K562 (cell line): ENCODE data around the gene FRMD4B. TPM values are rescaled to one million over a fixed set of nuclear protein-coding genes. Genes with fewer than 3 reads are reported as not detected.

Experiments used
- ATAC-seq: fragments of 200-7000 bp; cut with Tn5 transposase; 3 replicates; pipeline ENCODE4 v1.9.1; 2020; ENCODE audit warnings: moderate library complexity
- BruUV-seq: library from RNA; stranded (reverse); fragments of 400-500 nt; replicated peaks from 2 replicates; lab custom pipeline; 2021; lab: Mats Ljungman, UMichigan
- CTCF ChIA-PET: fragments of 300-600 bp; formaldehyde crosslinking; extraction: SDS; loops from one replicate; lab custom pipeline; 2021; ENCODE audit warnings: low intra/inter-chr PET ratio; lab: Yijun Ruan, JAX
- POLR2A ChIA-PET: fragments of 300-600, 350-650 bp; sonication (Branson Sonifier 250); formaldehyde crosslinking; extraction: SDS; loops from one replicate; lab custom pipeline; 2021; ENCODE audit warnings: antibody characterized with exemption, inconsistent platforms; lab: Yijun Ruan, JAX
- DNase-seq, 4 experiments: peaks; one replicate each; pipeline versions ENCODE4 v3.0.0 to v3.0.0-alpha.2; 2011 to 2018; ENCODE audit warnings: low spot score in 3 of 4, mixed read lengths in 3 of 4; ENCODE audit errors: extremely low read depth in 1 of 4
- FAIRE-seq: peaks from 2 replicates; lab custom pipeline; 2011; peaks lifted over from hg19 to GRCh38; lab: Jason Lieb, UNC
- H2AFZ ChIP-seq: 2 replicates; pipeline ENCODE4 v1.6.0; 2011; ENCODE audit warnings: low read depth, low read length, control low read depth, inconsistent platforms
- H3K27ac ChIP-seq: fragments of 200-600 bp; 3 replicates; pipeline ENCODE4 v1.8.0; 2011; ENCODE audit warnings: low read depth, mild to moderate bottlenecking, control low read depth, inconsistent platforms, low read length, moderate library complexity, mixed read lengths; ENCODE audit errors: extremely low read depth
- H3K27me3 ChIP-seq, 2 experiments: fragments of 300-600 bp in 1 of 2; 2 replicates in 1 of 2; 3 replicates in 1 of 2; pipeline versions ENCODE4 v1.6.0 to v1.8.0; 2011; ENCODE audit warnings: inconsistent platforms in 2 of 2, low read length in 2 of 2, mild to moderate bottlenecking in 1 of 2, mixed read lengths in 1 of 2, moderate library complexity in 1 of 2; ENCODE audit not compliant: control insufficient read depth in 2 of 2, insufficient read depth in 2 of 2
- H3K36me3 ChIP-seq: fragments of 300-600 bp; 3 replicates; pipeline ENCODE4 v1.8.0; 2011; ENCODE audit warnings: mild to moderate bottlenecking, low read length, inconsistent platforms; ENCODE audit not compliant: control insufficient read depth, insufficient read depth
- H3K4me1 ChIP-seq, 2 experiments: fragments of 200-600 bp in 1 of 2; replicated peaks in 1 of 2; 2 replicates in 1 of 2; 3 replicates in 1 of 2; pipeline versions ENCODE4 v1.5.1 to v1.8.0; 2011; ENCODE audit warnings: inconsistent platforms in 2 of 2, low read length in 2 of 2, mild to moderate bottlenecking in 1 of 2, mixed read lengths in 1 of 2, moderate library complexity in 1 of 2; ENCODE audit not compliant: control insufficient read depth in 2 of 2, insufficient read depth in 2 of 2
- H3K4me2 ChIP-seq: 2 replicates; pipeline ENCODE4 v1.6.1; 2011; ENCODE audit warnings: low read length, control low read depth, inconsistent platforms, mixed read lengths; ENCODE audit not compliant: insufficient read depth
- H3K4me3 ChIP-seq: fragments of 200-600 bp; sonication (generic), shearing (Covaris generic); 2 replicates; pipeline ENCODE4 v1.5.1; 2016; ENCODE audit warnings: control low read depth, inconsistent platforms
- H3K79me2 ChIP-seq: fragments of 200-600 bp; 3 replicates; pipeline ENCODE4 v1.8.0; 2011; ENCODE audit warnings: low read length, inconsistent platforms; ENCODE audit not compliant: control insufficient read depth, insufficient read depth
- H3K9ac ChIP-seq, 2 experiments: 2 replicates each; pipeline versions ENCODE4 v1.6.0 to v1.6.1; 2011; ENCODE audit warnings: low read depth in 2 of 2, low read length in 2 of 2, control low read depth in 1 of 2, inconsistent platforms in 1 of 2, mild to moderate bottlenecking in 1 of 2, mixed read lengths in 1 of 2; ENCODE audit not compliant: insufficient read depth in 1 of 2
- H3K9me1 ChIP-seq: one replicate; pipeline ENCODE4 v1.6.0; 2011; ENCODE audit warnings: inconsistent platforms, mild to moderate bottlenecking, low read length, moderate library complexity; ENCODE audit not compliant: control insufficient read depth, insufficient read depth
- H3K9me3 ChIP-seq: replicated peaks from 2 replicates; pipeline ENCODE4 v1.5.1; 2011; ENCODE audit warnings: low read depth, low read length, inconsistent platforms; ENCODE audit not compliant: control insufficient read depth, insufficient read depth
- H4K20me1 ChIP-seq: replicated peaks from 2 replicates; pipeline ENCODE4 v1.6.1; 2011; ENCODE audit warnings: low read length, inconsistent platforms, mixed read lengths; ENCODE audit not compliant: control insufficient read depth, insufficient read depth
- BCOR ChIP-seq: fragments of 450-650 bp; IDR thresholded peaks from 2 replicates; pipeline ENCODE4 v1.6.1; 2016
- CEBPB ChIP-seq: fragments of 450-650 bp; IDR thresholded peaks from 2 replicates; pipeline ENCODE4 v1.6.1; 2016; ENCODE audit warnings: missing genetic modification characterization, missing compliant biosample characterization
- CEBPG ChIP-seq, 3 experiments: fragments of 200-800 bp in 1 of 3; sonication (Bioruptor generic) in 1 of 3; sonication (generic) in 1 of 3; formaldehyde crosslinking in 1 of 3; IDR thresholded peaks in 2 of 3; conservative IDR thresholded peaks in 1 of 3; 2 replicates each; pipeline versions ENCODE4 v1.6.1 to v1.8.0; 2016 to 2022; ENCODE audit warnings: missing compliant biosample characterization in 2 of 3, missing genetic modification characterization in 2 of 3, mild to moderate bottlenecking in 1 of 3, missing genetic modification reagents in 1 of 3
- ETS2 ChIP-seq: IDR thresholded peaks from 2 replicates; pipeline ENCODE4 v1.6.1; 2016; ENCODE audit warnings: borderline replicate concordance, missing genetic modification characterization, mild to moderate bottlenecking, moderate library complexity, missing compliant biosample characterization; ENCODE audit not compliant: poor library complexity, severe bottlenecking
- NR0B1 ChIP-seq: fragments of 450-650 bp; IDR thresholded peaks from one replicate; pipeline ENCODE4 v1.6.1; 2018; ENCODE audit warnings: mild to moderate bottlenecking, moderate library complexity; ENCODE audit not compliant: partially characterized antibody
- PPARD ChIP-seq: fragments of 250-450 bp; sonication (Bioruptor Pico); IDR thresholded peaks from 2 replicates; pipeline ENCODE4 v1.8.0; 2022; ENCODE audit warnings: inconsistent platforms, mild to moderate bottlenecking, moderate library complexity
- RFX1 ChIP-seq: fragments of 450-650 bp; IDR thresholded peaks from 2 replicates; pipeline ENCODE4 v1.6.1; 2016; ENCODE audit warnings: mild to moderate bottlenecking, moderate library complexity
- TARDBP ChIP-seq: fragments of 450-650 bp; IDR thresholded peaks from 2 replicates; pipeline ENCODE4 v1.6.1; 2016
- WGBS: fragments of 100-300 bp; shearing (Covaris generic); methylation state at CpG from one replicate; pipeline ENCODE4 v1.1.6; 2016; ENCODE audit warnings: low coverage, mixed read lengths; ENCODE audit not compliant: insufficient coverage; ENCODE audit errors: missing lambda C conversion rate; 5-methylcytosine and 5-hydroxymethylcytosine counted together
- in situ Hi-C: fragments of 300-500 bp; cut with MboI; formaldehyde crosslinking; loops from 4 replicates; pipeline ENCODE4 v1.15.0; 2018; ENCODE audit warnings: inconsistent platforms, mixed read lengths
- intact Hi-C: fragments of 100-400 bp; cut with micrococcal nuclease; formaldehyde crosslinking; loops from 2 replicates; pipeline ENCODE4 v1.14.2; 2022
- polyA plus RNA-seq, 8 experiments: library from polyadenylated mRNA; depleted of rRNA in 4 of 8; stranded (reverse) in 5 of 8; unstranded in 3 of 8; fragments of >200 nt; fragmentation: Nextera tagmentation in 2 of 8; fragmentation: Illumina TruSeq in 1 of 8; extraction: Ambion mirVana in 2 of 8; extraction: Trizol in 1 of 8; gene quantifications; 2 replicates each; pipeline versions ENCODE4 v1.2.1 to v1.2.3, GENCODE V29; 2011 to 2014; ENCODE audit warnings: inconsistent platforms in 1 of 8, missing spikeins in 1 of 8
- total RNA-seq, 7 experiments: library from RNA; depleted of rRNA in 6 of 7; stranded (reverse); fragments of >200 nt in 6 of 7; fragmentation: Illumina TruSeq in 2 of 7; extraction: Trizol in 2 of 7; gene quantifications; 2 replicates each; pipeline versions ENCODE4 v1.2.1 to v1.2.3, GENCODE V29; 2011 to 2021; ENCODE audit warnings: low replicate concordance in 1 of 7

FRMD4B gene
- total and polyA plus RNA-seq, 9 of the 15 experiments (the other 6 are each of a cell fraction or from before 2014, with no cell fraction given): 0.03 to 0.09 (median 0.04) TPM; not detected in 3

GRCh38 chr3:69219101-69219708 is 166.7 kb downstream of the FRMD4B start:
- POLR2A ChIA-PET: interaction anchor here (1.1 kb wide), 1 partner anchor 10 kb away, joined by 5 read pairs; no protein-coding TSS in a partner anchor
- DNase-seq: no peak
- Histone ChIP-seq H3K4me2 (no peak overlapping the region), H3K36me3 (no peaks in the 10 kb centered on the region), H3K27ac (no peak overlapping the region), H3K9me1 (no peaks in the 10 kb centered on the region), H3K4me1 (no peaks in the 10 kb centered on the region; a peak in 1 of 5 replicates), H3K4me3 (no peak overlapping the region), H2AFZ (no peak overlapping the region), H3K9ac (no peak overlapping the region), H4K20me1 (no peaks in the 10 kb centered on the region), H3K79me2 (no peaks in the 10 kb centered on the region), H3K27me3 (no peaks in the 10 kb centered on the region; a peak in 1 of 5 replicates), H3K9me3 (no peaks in the 10 kb centered on the region)
- no peak for FAIRE-seq
- 10% methylated on average over 7 of the region's 7 CpGs for WGBS
- no peak for ATAC-seq
- BruUV-seq: no TSS peak
- intact Hi-C loops: no loop called here
- CTCF ChIA-PET: no interaction called here
- no peak for TF ChIP-seq RFX1
- in situ Hi-C loops: no loop called here

GRCh38 chr3:69218079-69218478 is 167.8 kb downstream of the FRMD4B start:
- Histone ChIP-seq H4K20me1 (no peaks in the 10 kb centered on the region), H3K27ac (no peak overlapping the region), H2AFZ (no peak overlapping the region), H3K9me3 (no peaks in the 10 kb centered on the region), H3K79me2 (no peaks in the 10 kb centered on the region), H3K36me3 (no peaks in the 10 kb centered on the region), H3K4me1 (no peaks in the 10 kb centered on the region; a peak in 1 of 5 replicates), H3K27me3 (no peaks in the 10 kb centered on the region; a peak in 1 of 5 replicates), H3K9ac (no peak overlapping the region), H3K4me3 (no peak overlapping the region), H3K9me1 (no peaks in the 10 kb centered on the region), H3K4me2 (no peak overlapping the region)
- 9% methylated on average over 6 of the region's 6 CpGs for WGBS
- CTCF ChIA-PET: no interaction called here
- POLR2A ChIA-PET: interaction anchor here (1.1 kb wide), 1 partner anchor 9 kb away, joined by 5 read pairs; no protein-coding TSS in a partner anchor
- TF ChIP-seq CEBPB (tag) (peak; percentile 81), ETS2 (tag) (no peak), PPARD (CRISPR knock-in tag) (no peak), NR0B1 (no peak), TARDBP (no peak), BCOR (no peak), CEBPG (CRISPR knock-in tag; IDR thresholded peaks at IDR 0.05) (no peak), CEBPG (tag; conservative IDR thresholded peaks at IDR 0.05 in 1 of 2, IDR thresholded peaks at IDR 0.05 in 1 of 2) (peak; percentile 19 to 92; a peak in 2 of 4 replicates)
- DNase-seq (no peak), ATAC-seq (no peak), FAIRE-seq (no peak)
- intact Hi-C loops: no loop called here
- in situ Hi-C loops: no loop called here
- no TSS peak for BruUV-seq
